DMS153 treated with DMSO at 0.1 percent for 48 hours (cell line): ENCODE measurements around the gene KLHL29.

Source experiments
- DNase-seq: peaks from one replicate; lab custom pipeline; 2025; ENCODE audit not compliant: unreplicated experiment; lab: John Stamatoyannopoulos, UW

Gene KLHL29

DNA sequence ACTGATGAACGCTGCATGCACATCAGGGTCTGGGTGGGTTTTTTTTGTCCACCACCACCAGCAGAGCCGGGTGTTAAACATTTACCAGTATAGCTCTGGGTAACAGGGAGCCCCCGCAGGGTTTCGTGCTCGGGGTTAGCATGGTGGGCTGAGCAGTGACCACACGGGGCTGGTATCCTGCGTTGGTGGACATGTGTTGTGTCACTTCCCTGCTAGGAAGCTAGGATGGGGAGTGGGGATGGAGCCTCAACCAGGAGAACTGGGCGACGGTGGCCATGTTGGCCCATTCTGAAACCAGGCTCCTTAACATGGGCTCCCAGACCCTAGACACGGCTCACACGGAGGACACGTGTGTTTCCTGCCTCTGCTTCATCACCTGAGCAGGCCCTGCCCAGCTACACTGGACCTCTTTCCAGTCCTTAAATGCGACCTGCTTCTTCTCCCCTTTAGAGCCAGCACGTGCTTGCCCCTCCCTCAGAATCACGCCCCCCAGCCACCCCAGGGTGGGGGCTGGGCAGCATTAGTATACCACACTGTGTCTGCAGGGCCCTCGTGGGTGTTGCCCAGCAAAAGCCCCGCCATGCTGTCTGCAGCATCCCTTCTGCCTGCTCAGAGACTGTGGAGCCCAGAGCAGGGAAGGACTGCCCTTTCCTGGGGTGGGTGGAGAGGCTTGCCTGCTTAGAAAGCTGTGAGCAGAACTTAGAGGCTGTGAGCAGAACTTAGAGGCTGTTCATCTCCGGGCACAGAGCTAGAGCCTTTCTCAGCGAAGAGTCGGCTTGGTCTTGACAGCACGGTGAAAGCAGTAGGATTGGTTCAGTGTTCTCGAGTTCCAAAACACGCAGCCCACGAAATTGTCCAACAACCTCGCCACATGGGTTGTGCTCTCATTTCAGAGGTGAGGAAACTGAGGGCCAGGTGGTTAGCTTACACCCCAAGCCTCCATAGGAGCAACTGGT is 142.1 kb downstream of the KLHL29 start:
- DNase-seq = no peak

- DNase-seq = no peak
These were observed 143.2 kb downstream of the KLHL29 start for GRCh38 chr2:23528171-23528570.

GRCh38 chr2:23528690-23529089 is 143.7 kb downstream of the KLHL29 start:
- no peak for DNase-seq

DNA sequence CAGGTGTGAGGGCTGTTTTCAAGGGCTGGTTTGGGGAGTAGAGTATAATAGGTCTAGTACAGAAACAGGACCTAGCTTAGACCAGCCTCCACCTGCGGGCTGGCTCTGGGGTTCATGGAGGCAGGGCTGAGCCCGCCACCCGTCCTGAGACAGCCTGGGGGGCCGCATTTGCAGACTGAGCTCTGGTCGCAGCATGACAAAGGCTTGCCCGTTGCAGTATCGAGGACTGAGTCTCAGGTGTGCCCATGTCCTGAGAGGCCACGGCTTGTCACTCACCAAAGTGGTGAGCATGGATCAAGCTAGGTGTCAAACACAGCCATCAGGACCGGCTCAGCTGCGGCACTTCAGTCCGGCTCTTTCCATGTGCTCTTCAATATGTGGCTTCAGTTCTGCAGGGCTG is 144.7 kb downstream of the KLHL29 start:
- DNase-seq = no peak

GRCh38 chr2:23530206-23530908 is 145.4 kb downstream of the KLHL29 start:
- no peak for DNase-seq

DNA sequence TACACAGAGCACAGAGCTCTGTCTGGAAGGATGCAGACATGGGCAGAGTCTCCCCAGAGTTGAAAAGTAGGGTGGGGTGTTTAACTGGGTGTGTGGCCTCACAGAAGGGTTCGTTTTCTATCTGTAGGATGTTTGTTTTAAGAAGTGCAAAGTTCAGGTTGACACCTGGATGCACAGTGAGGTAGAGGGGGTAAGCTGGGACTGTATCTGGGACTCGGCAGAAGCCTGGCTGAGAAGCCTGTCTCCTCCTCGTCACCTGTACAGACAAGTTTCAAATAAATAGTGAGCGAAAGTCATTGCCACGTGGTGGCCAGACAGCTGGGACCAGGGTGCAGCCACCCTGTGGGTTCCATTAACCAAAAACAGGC is 145.9 kb downstream of the KLHL29 start:
- no peak for DNase-seq

GRCh38 chr2:23531280-23531679 is 146.3 kb downstream of the KLHL29 start:
- no peak for DNase-seq

GRCh38 chr2:23531881-23532280 is 146.9 kb downstream of the KLHL29 start:
- DNase-seq = no peak

DNA sequence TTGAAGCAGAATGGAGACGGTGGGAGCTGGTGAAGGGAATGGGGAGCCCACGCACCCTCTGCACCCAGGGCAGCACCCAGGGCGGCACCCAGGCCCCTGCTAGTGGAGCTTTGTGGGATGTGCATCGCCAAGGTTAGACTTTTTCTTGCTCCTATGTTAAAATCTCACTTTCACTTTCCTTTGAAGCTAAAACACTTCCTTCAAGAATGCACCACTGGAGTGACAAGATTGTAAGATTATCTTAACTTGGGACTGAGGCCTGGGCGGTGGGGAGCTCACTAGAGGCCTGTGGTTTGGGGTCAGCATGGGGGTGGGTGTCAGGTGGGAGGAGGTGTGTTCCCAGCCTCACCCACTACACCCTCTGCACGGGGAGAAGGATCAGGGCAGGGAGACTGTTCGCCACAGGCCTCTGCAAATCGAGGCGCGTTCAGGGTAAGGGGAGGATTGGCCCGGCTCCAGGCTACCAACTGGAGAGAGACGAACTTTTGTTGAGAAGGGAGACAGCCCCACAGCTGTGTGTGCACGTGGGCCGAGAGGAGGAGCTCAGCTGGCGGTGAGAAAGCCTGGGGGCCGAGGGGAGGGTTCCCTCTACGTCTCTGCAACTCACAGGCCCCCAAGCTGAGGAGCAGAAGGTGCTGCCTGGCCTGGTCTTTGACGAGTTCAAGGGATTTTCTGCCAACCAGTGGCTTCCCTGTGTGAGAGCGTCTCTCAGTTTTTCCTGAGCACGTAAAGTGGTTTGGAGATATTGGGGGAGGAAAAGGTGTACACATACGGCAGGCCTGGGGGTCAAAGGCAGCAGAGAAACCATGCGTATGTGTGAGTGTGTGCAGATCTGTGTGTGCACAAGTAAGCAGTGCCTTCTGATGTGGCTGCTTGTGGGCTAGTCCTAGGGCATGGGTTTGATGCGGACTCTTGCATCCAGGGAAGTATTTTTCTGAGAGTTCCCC is 147.7 kb downstream of the KLHL29 start:
- no peak for DNase-seq

DNA sequence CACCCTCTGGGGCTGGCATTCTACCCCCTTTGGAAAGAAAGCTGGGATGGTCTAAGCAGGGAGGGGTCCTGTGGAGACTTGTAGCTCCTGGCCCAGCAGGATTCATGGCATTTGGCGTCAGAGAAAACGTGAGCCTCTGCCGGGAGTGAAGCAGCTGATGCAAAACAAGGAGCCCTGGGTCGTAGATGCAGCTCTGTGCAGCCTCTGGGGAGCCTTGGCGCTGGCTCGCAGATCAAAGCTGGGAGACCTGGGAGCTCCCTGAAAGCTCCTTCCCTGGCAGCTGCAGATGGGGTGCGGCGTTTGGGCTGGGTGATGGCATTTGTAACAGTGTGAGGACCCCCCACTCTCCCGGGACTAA is 148.3 kb downstream of the KLHL29 start:
- DNase-seq = no peak

DNA sequence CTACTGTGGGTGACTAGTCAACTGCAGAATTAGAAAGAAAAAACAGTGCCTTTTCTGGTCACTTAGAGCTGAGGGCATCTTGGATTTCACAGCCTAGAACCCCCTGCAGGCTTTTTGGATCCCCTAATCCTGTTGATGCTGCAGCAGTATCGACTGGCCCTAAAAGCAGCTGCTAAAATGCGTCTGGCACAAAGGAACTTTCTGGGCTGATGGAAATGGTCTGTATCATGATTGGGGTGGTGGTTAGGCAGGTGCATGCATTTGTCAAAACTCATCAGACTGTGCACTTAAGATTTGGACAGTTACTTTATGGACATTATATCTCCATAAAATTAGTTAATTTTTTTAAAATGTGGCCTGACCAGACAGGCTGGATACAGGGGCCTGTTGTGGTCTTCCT is 149.8 kb downstream of the KLHL29 start:
- DNase-seq = no peak

GRCh38 chr2:23536326-23536725 is 151.3 kb downstream of the KLHL29 start:
- DNase-seq = no peak

GRCh38 chr2:23537991-23538390 is 153.0 kb downstream of the KLHL29 start:
- no peak for DNase-seq

GRCh38 chr2:23538566-23538965 is 153.6 kb downstream of the KLHL29 start:
- DNase-seq = no peak

DNA sequence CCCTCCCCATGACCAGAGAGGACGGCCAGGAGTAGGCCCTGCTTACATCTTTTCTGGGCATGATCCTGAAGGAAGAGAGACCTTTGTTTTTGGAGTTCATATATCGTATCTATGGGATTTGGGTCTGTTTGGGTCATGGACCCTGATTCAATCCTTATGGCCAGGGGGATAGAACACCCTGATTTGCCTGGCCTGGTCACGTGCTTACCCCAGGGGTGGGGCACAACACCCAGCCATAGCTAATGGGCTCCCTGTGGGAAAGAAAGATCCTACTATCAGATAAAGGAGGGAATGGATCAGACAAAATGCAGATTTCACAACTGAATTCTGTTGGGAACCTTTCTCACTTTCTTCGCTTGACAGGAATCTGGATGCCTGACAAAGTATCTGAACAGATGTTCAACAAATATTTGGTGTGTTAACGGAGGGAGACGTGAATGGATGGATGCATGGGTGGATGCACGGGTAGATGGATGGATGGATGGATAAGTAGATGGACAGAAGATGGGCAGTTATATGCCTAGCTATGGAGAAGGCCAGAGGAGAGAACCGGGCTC is 155.9 kb downstream of the KLHL29 start:
- DNase-seq = no peak

DNA sequence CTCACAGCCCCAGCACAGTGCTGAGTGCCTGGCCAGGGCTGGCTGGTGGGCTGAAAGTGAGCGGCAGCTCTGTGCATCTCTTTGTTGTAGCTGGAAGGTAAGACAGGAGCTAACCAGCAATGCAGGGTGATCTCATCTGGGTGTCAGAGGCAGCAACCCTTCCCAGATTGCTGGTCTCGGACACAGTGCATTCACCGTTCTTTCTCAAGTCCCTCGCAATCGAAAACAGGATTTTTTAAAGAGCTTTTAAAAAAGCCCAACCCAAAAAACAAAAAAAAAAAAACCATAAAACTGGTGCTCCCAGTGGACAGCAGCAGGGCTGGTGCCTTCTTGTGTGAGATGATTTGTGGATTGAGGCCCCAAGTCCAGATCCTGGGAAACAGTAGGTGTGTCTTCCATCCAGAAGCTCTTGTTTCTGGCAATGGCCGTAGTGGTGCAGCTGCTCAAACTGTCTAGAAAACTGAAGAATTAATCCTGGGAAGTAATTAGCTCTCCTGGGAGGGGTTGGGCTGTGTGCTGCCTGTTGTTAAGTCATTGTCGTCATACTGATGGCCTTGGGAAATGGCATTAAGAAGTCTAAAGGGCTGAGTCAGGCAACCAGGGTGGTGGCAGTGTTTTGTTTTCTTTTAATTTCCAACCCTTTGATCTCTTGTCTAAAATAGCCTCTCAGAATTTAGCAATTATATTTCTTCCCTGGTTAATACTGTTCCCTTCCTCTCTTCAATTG is 156.7 kb downstream of the KLHL29 start:
- DNase-seq = no peak

DNA sequence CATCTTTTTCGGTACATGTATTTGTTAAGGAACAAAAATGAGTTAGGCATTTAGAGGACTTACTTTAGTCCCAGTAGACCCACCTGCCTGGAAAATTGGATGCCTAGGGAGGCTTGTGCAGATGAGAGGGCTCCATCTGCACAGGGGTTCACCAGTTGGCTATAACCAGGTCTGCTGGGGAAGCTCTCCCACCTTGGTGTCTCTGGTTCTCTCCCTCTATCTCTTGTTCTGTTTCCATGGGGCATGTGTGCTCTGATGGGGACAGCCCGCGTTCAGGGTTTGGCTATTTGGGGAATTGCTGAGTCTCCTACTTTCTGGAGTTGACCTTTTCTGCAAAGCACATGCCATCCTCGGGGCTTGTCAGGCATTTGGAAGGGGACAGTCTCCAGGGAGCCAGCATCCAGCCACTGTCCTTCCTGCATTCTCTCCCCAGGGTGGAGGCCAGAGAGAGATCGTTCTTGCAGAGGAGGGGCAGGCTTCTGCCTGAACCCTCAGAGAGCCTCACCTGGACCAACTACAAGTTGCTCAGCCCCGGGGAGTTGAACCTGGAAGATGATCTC is 157.3 kb downstream of the KLHL29 start:
- DNase-seq = no peak

GRCh38 chr2:23543302-23543701 is 158.3 kb downstream of the KLHL29 start:
- no peak for DNase-seq

DNA sequence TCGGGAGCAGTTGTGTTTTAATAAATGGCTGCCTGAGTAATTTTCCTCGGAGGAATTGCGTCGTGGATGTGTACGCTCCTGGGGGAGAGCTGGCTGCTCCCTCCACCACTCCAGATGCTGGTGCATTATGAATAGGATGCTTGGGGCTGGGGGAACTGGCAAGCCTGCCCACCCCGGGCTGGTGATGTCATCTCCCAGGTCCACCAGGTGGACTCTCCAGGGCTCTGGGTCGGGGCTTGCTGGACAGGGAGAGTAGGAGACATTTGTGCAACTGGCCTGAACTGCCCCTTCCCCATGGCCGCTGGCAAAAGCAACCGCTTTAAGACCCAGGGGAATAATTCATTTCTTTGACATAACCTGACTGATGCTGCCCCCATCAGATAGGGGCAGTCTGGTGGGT is 158.7 kb downstream of the KLHL29 start:
- DNase-seq = no peak
